ENCODE measurements around the gene SLC4A4. TPM values are rescaled to one million over a fixed set of nuclear protein-coding genes. Genes with fewer than 3 reads are reported as not detected.
A peak's percentile ranks its signal among the peaks of the same experiment; 100 is the strongest.

The SLC4A4 gene
- total RNA-seq, 2 donors from 2014 or later = 3.1 to 6.3 TPM

GRCh38 chr4:71526637-71527406 lies 188.0 kb downstream of the SLC4A4 start:
- Mint-ChIP-seq H3K36me3 (no peaks in the 10 kb centered on the region), H3K27ac (no peak overlapping the region), H3K27me3 (no peaks in the 10 kb centered on the region), H3K9me3 (no peaks in the 10 kb centered on the region), H3K4me3 (no peak overlapping the region), H3K4me1 (ENCODE audit: low read depth in 2 of 2) (no peaks in the 10 kb centered on the region)
- DNase-seq (ENCODE audit: low spot score) (no peak), ATAC-seq (no peak)

GRCh38 chr4:71532407-71532806 lies 193.6 kb downstream of the SLC4A4 start:
- ATAC-seq (no peak), DNase-seq (ENCODE audit: low spot score) (no peak)
- Mint-ChIP-seq H3K27me3 (no peaks in the 10 kb centered on the region), H3K27ac (no peak overlapping the region), H3K36me3 (no peaks in the 10 kb centered on the region), H3K4me1 (ENCODE audit: low read depth in 2 of 2) (no peaks in the 10 kb centered on the region), H3K9me3 (no peaks in the 10 kb centered on the region), H3K4me3 (no peak overlapping the region)

GRCh38 chr4:71533121-71533520 lies 194.3 kb downstream of the SLC4A4 start:
- Mint-ChIP-seq H3K4me1 (ENCODE audit: low read depth in 2 of 2) (no peaks in the 10 kb centered on the region), H3K4me3 (no peak overlapping the region), H3K9me3 (no peaks in the 10 kb centered on the region), H3K36me3 (no peaks in the 10 kb centered on the region), H3K27me3 (no peaks in the 10 kb centered on the region), H3K27ac (no peak overlapping the region)
- ATAC-seq (no peak), DNase-seq (ENCODE audit: low spot score) (no peak)

- peaks cover 0 to 4% of the 10 kb centered on the region in 2 donors for H3K4me1 Mint-ChIP-seq (ENCODE audit: low read depth in 2 of 2)
- no peaks in the 10 kb centered on the region for H3K9me3 Mint-ChIP-seq
- no peaks in the 10 kb centered on the region for H3K36me3 Mint-ChIP-seq
Observed at GRCh38 chr4:71537551-71538065, 198.8 kb downstream of the SLC4A4 start.

DNA sequence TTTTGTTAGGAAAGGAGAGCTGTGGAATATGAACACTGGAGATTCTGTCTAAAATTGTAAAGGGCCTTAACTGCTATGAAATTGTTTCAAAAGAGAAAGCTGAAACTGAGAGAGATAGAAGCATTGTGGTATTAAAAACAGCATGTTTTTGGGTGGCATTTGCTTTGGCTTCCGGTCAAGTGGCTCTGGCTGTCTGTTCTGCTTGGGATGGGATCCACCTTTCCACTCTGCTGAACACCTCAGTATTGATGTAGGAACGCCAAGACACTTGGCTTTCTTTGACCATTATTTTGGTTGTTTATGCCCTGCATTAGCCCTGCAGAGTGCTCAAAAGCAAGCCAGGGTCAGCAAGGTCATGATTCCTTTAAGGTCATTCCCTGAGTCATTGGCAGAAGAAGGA lies 199.7 kb downstream of the SLC4A4 start:
- Mint-ChIP-seq H3K27ac (no peak overlapping the region), H3K36me3 (no peaks in the 10 kb centered on the region), H3K27me3 (no peaks in the 10 kb centered on the region), H3K4me3 (no peak overlapping the region), H3K4me1 (ENCODE audit: low read depth in 2 of 2) (peaks cover 0 to 4% of the 10 kb centered on the region in 2 donors), H3K9me3 (no peaks in the 10 kb centered on the region)
- DNase-seq (ENCODE audit: low spot score) (no peak), ATAC-seq (no peak)

More at GRCh38 chr4:71537551-71538065, 198.8 kb downstream of the SLC4A4 start:
- Mint-ChIP-seq H3K27ac (no peak overlapping the region), H3K4me3 (no peak overlapping the region), H3K27me3 (no peaks in the 10 kb centered on the region)
- DNase-seq (ENCODE audit: low spot score) (no peak), ATAC-seq (no peak)

DNA sequence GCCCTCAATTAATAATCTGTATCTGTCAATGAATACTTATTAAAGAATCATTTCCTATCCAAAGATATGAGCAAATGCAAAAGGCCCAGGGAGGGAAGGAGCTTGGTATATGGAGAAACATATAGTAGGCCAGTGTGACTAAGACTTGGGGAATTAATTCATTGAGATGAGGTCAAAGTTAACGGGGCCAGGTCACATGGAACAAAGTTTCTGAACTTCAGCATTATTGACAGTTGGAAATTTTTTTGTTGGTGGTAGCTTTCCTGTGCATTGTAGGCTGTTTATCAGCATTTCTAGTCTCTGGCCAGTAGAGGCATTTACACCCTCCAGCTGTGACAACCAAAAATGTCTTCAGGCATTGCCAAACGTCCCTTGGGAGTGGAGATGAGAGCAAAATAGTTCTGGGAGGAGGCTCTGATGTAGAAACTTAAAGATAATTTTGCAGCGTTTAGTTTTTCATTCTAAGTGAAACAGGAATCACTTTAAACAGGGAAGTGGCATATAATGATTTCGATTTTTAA lies 202.0 kb downstream of the SLC4A4 start:
- no peaks in the 10 kb centered on the region for H3K36me3 Mint-ChIP-seq
- peaks cover 0 to 4% of the 10 kb centered on the region in 2 donors for H3K4me1 Mint-ChIP-seq (ENCODE audit: low read depth in 2 of 2)
- no peak overlapping the region for H3K4me3 Mint-ChIP-seq
- ATAC-seq (no peak), DNase-seq (ENCODE audit: low spot score) (no peak)
- H3K9me3 Mint-ChIP-seq = no peaks in the 10 kb centered on the region
- H3K27ac Mint-ChIP-seq = no peak overlapping the region
- H3K27me3 Mint-ChIP-seq = no peaks in the 10 kb centered on the region

GRCh38 chr4:71541541-71541940 lies 202.7 kb downstream of the SLC4A4 start:
- no peaks in the 10 kb centered on the region for H3K36me3 Mint-ChIP-seq
- DNase-seq (ENCODE audit: low spot score) (no peak), ATAC-seq (no peak)
- H3K9me3 Mint-ChIP-seq = no peaks in the 10 kb centered on the region
- no peak overlapping the region for H3K4me3 Mint-ChIP-seq
- no peak overlapping the region for H3K27ac Mint-ChIP-seq
- H3K4me1 Mint-ChIP-seq (ENCODE audit: low read depth in 2 of 2) = peaks cover 0 to 4% of the 10 kb centered on the region in 2 donors
- no peaks in the 10 kb centered on the region for H3K27me3 Mint-ChIP-seq

DNA sequence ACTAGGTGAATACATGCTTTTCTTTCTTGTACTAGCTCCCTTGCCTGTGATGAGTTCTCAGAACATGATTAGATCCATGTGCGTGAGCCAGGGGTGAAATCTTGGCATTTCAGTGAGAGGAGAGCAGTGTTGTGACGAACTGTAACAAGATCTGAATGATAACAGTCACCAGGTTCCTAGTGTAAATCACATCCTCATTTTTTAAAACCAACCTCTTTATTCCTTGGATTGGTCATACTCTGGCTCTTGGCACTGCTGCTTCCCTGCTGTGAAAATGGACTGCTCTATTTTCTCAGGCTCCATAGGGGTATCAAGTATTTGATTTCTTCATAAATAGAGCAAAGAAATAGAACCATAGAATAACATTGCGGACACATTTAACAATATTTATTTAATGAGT lies 206.3 kb downstream of the SLC4A4 start:
- no peak overlapping the region for H3K27ac Mint-ChIP-seq
- DNase-seq (ENCODE audit: low spot score) (no peak), ATAC-seq (no peak)
- no peaks in the 10 kb centered on the region for H3K27me3 Mint-ChIP-seq
- H3K4me3 Mint-ChIP-seq = no peak overlapping the region
- H3K9me3 Mint-ChIP-seq = no peaks in the 10 kb centered on the region
- no peaks in the 10 kb centered on the region for H3K36me3 Mint-ChIP-seq
- H3K4me1 Mint-ChIP-seq (ENCODE audit: low read depth in 2 of 2) = peaks cover 0 to 1% of the 10 kb centered on the region in 2 donors

GRCh38 chr4:71549516-71550160 lies 210.8 kb downstream of the SLC4A4 start:
- Mint-ChIP-seq H3K36me3 (no peaks in the 10 kb centered on the region), H3K4me1 (ENCODE audit: low read depth in 2 of 2) (no peaks in the 10 kb centered on the region), H3K9me3 (no peaks in the 10 kb centered on the region), H3K27ac (no peak overlapping the region), H3K27me3 (no peaks in the 10 kb centered on the region), H3K4me3 (no peak overlapping the region)
- ATAC-seq = no peak
- no peak for DNase-seq (ENCODE audit: low spot score)

GRCh38 chr4:71550220-71551165 lies 211.7 kb downstream of the SLC4A4 start:
- ATAC-seq (no peak), DNase-seq (ENCODE audit: low spot score) (no peak)
- H3K36me3 Mint-ChIP-seq = no peaks in the 10 kb centered on the region
- H3K9me3 Mint-ChIP-seq = no peaks in the 10 kb centered on the region
- no peak overlapping the region for H3K4me3 Mint-ChIP-seq
- H3K27ac Mint-ChIP-seq = no peak overlapping the region
- no peaks in the 10 kb centered on the region for H3K27me3 Mint-ChIP-seq
- H3K4me1 Mint-ChIP-seq (ENCODE audit: low read depth in 2 of 2) = no peaks in the 10 kb centered on the region

GRCh38 chr4:71553605-71554004 lies 214.8 kb downstream of the SLC4A4 start:
- Mint-ChIP-seq H3K27me3 (no peaks in the 10 kb centered on the region), H3K4me3 (no peak overlapping the region), H3K4me1 (ENCODE audit: low read depth in 2 of 2) (no peaks in the 10 kb centered on the region), H3K27ac (no peak overlapping the region), H3K9me3 (no peaks in the 10 kb centered on the region), H3K36me3 (no peaks in the 10 kb centered on the region)
- no peak for DNase-seq (ENCODE audit: low spot score)
- ATAC-seq = no peak

DNA sequence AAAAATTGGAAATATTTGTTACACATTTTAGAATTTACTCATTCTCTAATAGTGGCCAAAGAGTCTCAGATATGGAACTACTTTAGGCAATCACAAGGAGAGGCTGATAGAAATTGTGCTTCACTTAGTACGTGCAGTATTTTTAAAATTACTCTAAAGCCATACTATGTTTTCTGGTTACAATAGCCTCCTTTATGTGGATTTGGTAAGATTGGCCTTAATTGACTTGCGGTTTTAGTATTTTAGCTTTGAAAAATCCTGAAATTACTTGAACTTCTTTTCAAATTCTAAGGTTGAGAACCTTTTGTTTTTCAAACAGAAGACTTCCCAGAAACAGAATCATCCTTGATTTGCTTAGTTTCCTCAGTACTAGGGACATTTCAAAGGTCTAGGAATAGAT lies 215.2 kb downstream of the SLC4A4 start:
- no peak for DNase-seq (ENCODE audit: low spot score)
- Mint-ChIP-seq H3K4me3 (no peak overlapping the region), H3K27me3 (no peaks in the 10 kb centered on the region)

GRCh38 chr4:71558248-71558647 lies 219.4 kb downstream of the SLC4A4 start:
- no peak overlapping the region for H3K27ac Mint-ChIP-seq
- H3K4me1 Mint-ChIP-seq (ENCODE audit: low read depth in 2 of 2) = no peaks in the 10 kb centered on the region
- H3K27me3 Mint-ChIP-seq = no peaks in the 10 kb centered on the region
- H3K4me3 Mint-ChIP-seq = no peak overlapping the region
- DNase-seq (ENCODE audit: low spot score) (no peak), ATAC-seq (peak in 1 of 2 donors; percentile 49)
- H3K36me3 Mint-ChIP-seq = peaks cover 1% of the 10 kb centered on the region
- H3K9me3 Mint-ChIP-seq = no peaks in the 10 kb centered on the region

More for the DNA sequence above, 215.2 kb downstream of the SLC4A4 start:
- no peak for ATAC-seq
- H3K27ac Mint-ChIP-seq = no peak overlapping the region
- no peaks in the 10 kb centered on the region for H3K36me3 Mint-ChIP-seq
- H3K9me3 Mint-ChIP-seq = no peaks in the 10 kb centered on the region
- no peaks in the 10 kb centered on the region for H3K4me1 Mint-ChIP-seq (ENCODE audit: low read depth in 2 of 2)
